OCI-LY7 (cell line): ENCODE results near the gene SOX5. TPM values are rescaled to one million over a fixed set of nuclear protein-coding genes. Genes with fewer than 3 reads are reported as not detected.

ENCODE experiments used
- BruUV-seq: library from RNA; stranded (reverse); fragments of 400-500 nt; replicated peaks from 2 replicates; lab custom pipeline; 2021; lab: Mats Ljungman, UMichigan
- CTCF ChIA-PET: fragments of 300-600 bp; sonication (Branson Sonifier 250); formaldehyde crosslinking; loops from one replicate; lab custom pipeline; 2022; ENCODE audit warnings: antibody characterized with exemption; ENCODE audit not compliant: unreplicated experiment; lab: Charles Lee
- POLR2A ChIA-PET: fragments of 300-600 bp; sonication (Branson Sonifier 250); formaldehyde crosslinking; loops from one replicate; lab custom pipeline; 2022; ENCODE audit warnings: antibody characterized with exemption; lab: Charles Lee
- DNase-seq: peaks from one replicate; pipeline ENCODE4 v3.0.0-alpha.2; 2015; ENCODE audit warnings: low spot score
- H2AFZ ChIP-seq: fragments of 200-600 bp; sonication (generic), shearing (Covaris generic); 2 replicates; pipeline ENCODE4 v1.6.1; 2014; ENCODE audit warnings: mild to moderate bottlenecking, antibody characterized with exemption, low read length, moderate library complexity
- H3K27ac ChIP-seq: fragments of 200-600 bp; sonication (generic); 2 replicates; pipeline ENCODE4 v1.5.1; 2014; ENCODE audit warnings: mixed run types, low read depth, mild to moderate bottlenecking, moderate library complexity, low read length, inconsistent platforms; ENCODE audit not compliant: poor library complexity, severe bottlenecking
- H3K36me3 ChIP-seq: fragments of 200-600 bp; sonication (generic); 2 replicates; pipeline ENCODE4 v1.6.1; 2014; ENCODE audit warnings: mild to moderate bottlenecking, antibody characterized with exemption, low read length, moderate library complexity, mixed read lengths; ENCODE audit not compliant: insufficient read depth
- H3K4me1 ChIP-seq: fragments of 200-600 bp; sonication (generic); 2 replicates; pipeline ENCODE4 v1.5.1; 2014; ENCODE audit warnings: mild to moderate bottlenecking, low read length; ENCODE audit not compliant: insufficient read depth, poor library complexity, severe bottlenecking
- H3K4me2 ChIP-seq: fragments of 200-600 bp; sonication (generic); 2 replicates; pipeline ENCODE4 v1.6.1; 2014; ENCODE audit warnings: mild to moderate bottlenecking, low read length
- H3K4me3 ChIP-seq: fragments of 200-600 bp; sonication (generic); 2 replicates; pipeline ENCODE4 v1.5.1; 2014; ENCODE audit warnings: mild to moderate bottlenecking, low read depth, low read length; ENCODE audit not compliant: poor library complexity, severe bottlenecking
- H3K79me2 ChIP-seq: fragments of 200-600 bp; sonication (generic); 2 replicates; pipeline ENCODE4 v1.6.1; 2016; ENCODE audit warnings: low read depth, mild to moderate bottlenecking, low read length, moderate library complexity, mixed read lengths; ENCODE audit not compliant: insufficient read depth
- H3K9me2 ChIP-seq: fragments of 200-600 bp; sonication (generic); 2 replicates; pipeline ENCODE4 v1.6.1; 2016; ENCODE audit warnings: mild to moderate bottlenecking, low read length, mixed read lengths; ENCODE audit not compliant: insufficient read depth
- H3K9me3 ChIP-seq: fragments of 200-600 bp; sonication (generic); 2 replicates; pipeline ENCODE4 v1.6.1; 2014; ENCODE audit warnings: mild to moderate bottlenecking, mixed run types, low read length, mixed read lengths
- H4K20me1 ChIP-seq: fragments of 200-600 bp; sonication (generic); 2 replicates; pipeline ENCODE4 v1.6.1; 2014; ENCODE audit warnings: mild to moderate bottlenecking, antibody characterized with exemption, low read length, moderate library complexity, mixed read lengths; ENCODE audit not compliant: insufficient read depth
- EZH2phosphoT487 ChIP-seq: fragments of 200-600 bp; sonication (generic); IDR thresholded peaks from 2 replicates; pipeline ENCODE4 v1.6.1; 2018; ENCODE audit warnings: low read depth, borderline replicate concordance, mild to moderate bottlenecking, mixed run types, antibody characterized with exemption, low read length, moderate library complexity, mixed read lengths
- intact Hi-C: fragments of 100-400 bp; cut with micrococcal nuclease; formaldehyde crosslinking; loops from one replicate; pipeline ENCODE4 v1.10.0; 2022; ENCODE audit not compliant: unreplicated experiment
- total RNA-seq, 2 experiments: library from RNA; depleted of rRNA in 1 of 2; stranded (reverse); fragments of >200 nt in 1 of 2; shearing (Covaris generic) in 1 of 2; gene quantifications; 2 replicates each; pipeline ENCODE4 v1.2.3, GENCODE V29; 2014 to 2022
- TF ChIP-seq, protein P1 (sequence below): fragments of 200-600 bp; sonication (generic); conservative IDR thresholded peaks from 2 replicates; pipeline ENCODE4 v1.5.1; 2014; ENCODE audit warnings: mild to moderate bottlenecking, antibody characterized with exemption, low read length, moderate library complexity, mixed read lengths

The SOX5 gene
- total RNA-seq, 2 experiments from 2014 or later, result 0.16 TPM; not detected in 1

DNA sequence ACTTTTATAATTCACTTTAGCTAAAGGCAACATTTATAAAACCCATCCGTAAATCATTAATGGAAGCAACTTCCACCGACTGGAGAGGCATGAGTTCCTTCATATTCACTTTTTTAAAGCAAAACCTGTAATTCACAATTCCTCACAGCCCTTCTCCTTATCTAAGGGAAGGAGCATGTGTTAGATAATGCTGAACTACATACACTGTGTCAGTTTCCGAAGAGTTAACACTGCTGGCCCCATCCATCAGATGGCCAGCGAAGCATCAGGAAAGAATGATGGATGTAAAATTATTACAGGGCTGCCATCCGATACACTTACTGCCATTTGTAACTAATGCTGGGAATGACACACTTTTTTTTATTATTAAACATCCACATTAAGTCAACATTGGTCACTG, 392.8 kb downstream of the SOX5 start:
- intact Hi-C loops, result no loop called here
- Histone ChIP-seq H3K4me3 (no peak overlapping the region), H4K20me1 (no peaks in the 10 kb centered on the region), H3K27ac (no peak overlapping the region), H2AFZ (no peak overlapping the region), H3K9me3 (no peaks in the 10 kb centered on the region), H3K36me3 (no peaks in the 10 kb centered on the region), H3K9me2 (no peaks in the 10 kb centered on the region), H3K4me1 (no peaks in the 10 kb centered on the region), H3K4me2 (no peak overlapping the region), H3K79me2 (no peaks in the 10 kb centered on the region)
- BruUV-seq, result no TSS peak
- no peak for DNase-seq
- CTCF ChIA-PET, result no interaction called here
- POLR2A ChIA-PET, result interaction anchor here (0.6 to 1.4 kb wide), 2 partner anchors 12 to 380 kb away, joined by 3 read pairs; no protein-coding TSS in a partner anchor
- TF ChIP-seq EZH2phosphoT487, result no peak
- TF ChIP-seq, protein P1, sequence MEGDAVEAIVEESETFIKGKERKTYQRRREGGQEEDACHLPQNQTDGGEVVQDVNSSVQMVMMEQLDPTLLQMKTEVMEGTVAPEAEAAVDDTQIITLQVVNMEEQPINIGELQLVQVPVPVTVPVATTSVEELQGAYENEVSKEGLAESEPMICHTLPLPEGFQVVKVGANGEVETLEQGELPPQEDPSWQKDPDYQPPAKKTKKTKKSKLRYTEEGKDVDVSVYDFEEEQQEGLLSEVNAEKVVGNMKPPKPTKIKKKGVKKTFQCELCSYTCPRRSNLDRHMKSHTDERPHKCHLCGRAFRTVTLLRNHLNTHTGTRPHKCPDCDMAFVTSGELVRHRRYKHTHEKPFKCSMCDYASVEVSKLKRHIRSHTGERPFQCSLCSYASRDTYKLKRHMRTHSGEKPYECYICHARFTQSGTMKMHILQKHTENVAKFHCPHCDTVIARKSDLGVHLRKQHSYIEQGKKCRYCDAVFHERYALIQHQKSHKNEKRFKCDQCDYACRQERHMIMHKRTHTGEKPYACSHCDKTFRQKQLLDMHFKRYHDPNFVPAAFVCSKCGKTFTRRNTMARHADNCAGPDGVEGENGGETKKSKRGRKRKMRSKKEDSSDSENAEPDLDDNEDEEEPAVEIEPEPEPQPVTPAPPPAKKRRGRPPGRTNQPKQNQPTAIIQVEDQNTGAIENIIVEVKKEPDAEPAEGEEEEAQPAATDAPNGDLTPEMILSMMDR, result no peak

DNA sequence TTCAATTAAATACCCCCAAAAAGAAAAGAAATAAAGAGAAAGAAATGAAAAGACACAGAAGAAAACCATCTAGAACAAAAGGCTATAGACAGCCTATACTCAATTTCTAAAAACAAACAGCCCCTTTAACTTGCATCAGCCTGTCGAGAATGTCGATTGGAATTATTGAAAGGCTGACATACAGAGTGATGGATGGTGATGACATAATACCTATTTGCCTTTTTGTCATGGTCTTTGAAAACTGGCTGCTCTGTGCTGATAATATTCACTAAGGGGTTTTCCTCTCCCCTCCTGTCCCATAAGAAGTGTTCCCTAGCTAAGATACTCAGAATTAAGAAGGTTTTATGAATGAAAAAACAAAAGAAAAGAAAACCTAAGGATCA, 393.7 kb downstream of the SOX5 start:
- ChIA-PET CTCF (no interaction called here), POLR2A (interaction anchor here (0.6 to 1.4 kb wide), 3 partner anchors 11 to 381 kb away, joined by 3 to 4 read pairs (median 3); no protein-coding TSS in a partner anchor)
- BruUV-seq, result no TSS peak
- H3K27ac ChIP-seq, result no peak overlapping the region
- no peak overlapping the region for H2AFZ ChIP-seq
- H4K20me1 ChIP-seq, result no peaks in the 10 kb centered on the region
- no peaks in the 10 kb centered on the region for H3K79me2 ChIP-seq
- no peaks in the 10 kb centered on the region for H3K9me2 ChIP-seq
- no peaks in the 10 kb centered on the region for H3K9me3 ChIP-seq
- no peaks in the 10 kb centered on the region for H3K36me3 ChIP-seq
- TF ChIP-seq, protein P1, result no peak
- TF ChIP-seq EZH2phosphoT487, result no peak
- DNase-seq, result no peak
- H3K4me2 ChIP-seq, result no peak overlapping the region
- no peaks in the 10 kb centered on the region for H3K4me1 ChIP-seq
- H3K4me3 ChIP-seq, result no peak overlapping the region
- intact Hi-C loops, result no loop called here

DNA sequence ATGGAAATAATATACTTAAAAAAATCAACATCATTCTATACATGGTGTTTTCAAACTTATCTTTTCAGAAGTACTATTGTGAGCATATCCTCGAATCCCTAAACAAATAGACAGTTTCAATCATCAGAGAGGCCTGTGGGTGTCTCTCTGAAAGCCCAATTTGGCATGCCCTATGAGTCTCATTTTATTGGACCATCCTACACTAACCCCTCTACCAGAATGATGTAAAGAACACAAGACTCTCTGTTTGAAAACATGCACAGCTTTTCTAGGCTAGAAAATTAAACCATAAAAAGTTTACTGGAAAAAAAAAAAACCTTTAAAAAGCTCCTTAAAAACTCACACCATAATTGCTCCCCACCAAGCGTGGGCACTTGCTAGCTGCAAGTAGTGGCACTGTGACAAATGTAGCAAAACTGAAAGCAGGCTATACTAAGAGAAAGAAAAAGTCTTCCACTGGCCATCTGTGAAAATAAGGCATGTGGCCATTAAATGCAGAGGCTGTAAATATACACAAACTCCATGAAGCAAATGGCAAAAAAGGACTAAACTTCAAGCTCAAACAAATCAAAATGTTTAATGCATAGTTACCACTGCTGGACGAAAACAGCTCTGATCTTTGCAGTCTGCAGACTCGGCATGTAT, 394.2 kb downstream of the SOX5 start:
- no peak overlapping the region for H3K4me3 ChIP-seq
- DNase-seq, result no peak
- H3K27ac ChIP-seq, result no peak overlapping the region
- intact Hi-C loops, result no loop called here
- no peaks in the 10 kb centered on the region for H4K20me1 ChIP-seq
- no peak for TF ChIP-seq EZH2phosphoT487
- TF ChIP-seq, protein P1, result no peak
- no peaks in the 10 kb centered on the region for H3K9me2 ChIP-seq
- ChIA-PET POLR2A (interaction anchor here (1.0 to 1.4 kb wide), 2 partner anchors 11 to 18 kb away, joined by 3 to 4 read pairs; no protein-coding TSS in a partner anchor), CTCF (no interaction called here)
- no peaks in the 10 kb centered on the region for H3K36me3 ChIP-seq
- no peaks in the 10 kb centered on the region for H3K9me3 ChIP-seq
- no TSS peak for BruUV-seq
- no peaks in the 10 kb centered on the region for H3K79me2 ChIP-seq
- no peaks in the 10 kb centered on the region for H3K4me1 ChIP-seq
- H2AFZ ChIP-seq, result no peak overlapping the region
- H3K4me2 ChIP-seq, result no peak overlapping the region
